Measurements from ENCODE around the gene PISD.
"Not testable (repeated sequence)": the region's sequence is repeated elsewhere in the genome, so short reads cannot be mapped to it uniquely, and the experiment has no call there.

PISD gene

DNA sequence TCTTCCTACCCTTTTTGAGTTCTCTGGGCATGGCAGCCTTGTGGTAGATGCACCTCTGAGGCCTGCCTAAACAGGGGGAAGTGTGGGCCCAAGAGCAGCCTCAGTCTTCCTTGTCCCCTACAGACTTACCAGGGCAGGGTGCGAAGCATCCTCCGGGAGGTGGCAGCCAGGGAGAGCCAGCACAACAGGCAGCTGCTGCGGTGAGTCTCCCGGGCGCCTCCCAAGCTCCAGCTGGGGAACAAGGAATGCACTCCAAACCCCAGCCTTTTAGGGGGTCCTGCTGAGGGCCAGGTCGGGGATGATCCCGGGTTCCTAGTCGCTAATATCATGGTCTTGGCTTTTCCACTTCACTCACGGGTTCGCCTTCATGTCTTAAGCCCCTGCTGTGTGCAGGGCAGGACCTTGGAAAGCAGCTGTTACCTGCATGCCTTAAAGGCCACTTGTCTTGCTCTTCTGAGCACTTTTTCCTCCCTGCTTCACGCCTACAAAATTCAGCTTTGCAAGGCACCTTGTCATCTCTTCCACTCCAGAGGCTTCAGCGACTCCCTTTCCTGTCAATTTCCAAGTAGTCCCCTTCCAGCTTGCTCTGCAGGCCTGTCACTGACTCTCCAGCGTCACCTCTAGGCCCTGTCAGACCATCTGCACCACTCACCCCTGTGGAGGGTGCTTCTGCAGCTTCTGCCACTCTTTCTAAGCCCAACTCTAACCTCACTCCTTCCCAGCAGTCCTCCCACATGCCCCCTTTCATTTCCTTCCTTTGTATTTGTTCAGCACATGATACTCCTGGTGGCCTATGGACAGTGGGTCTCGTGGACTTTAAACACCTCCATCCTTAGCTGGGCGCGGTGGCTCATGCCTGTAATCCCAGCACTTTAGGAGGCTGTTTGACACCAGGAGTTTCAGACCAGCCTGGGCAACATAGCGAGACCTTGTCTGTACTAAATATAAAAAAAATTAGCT lies 57.0 kb downstream of the PISD start:
- no peak for DNase-seq

DNA sequence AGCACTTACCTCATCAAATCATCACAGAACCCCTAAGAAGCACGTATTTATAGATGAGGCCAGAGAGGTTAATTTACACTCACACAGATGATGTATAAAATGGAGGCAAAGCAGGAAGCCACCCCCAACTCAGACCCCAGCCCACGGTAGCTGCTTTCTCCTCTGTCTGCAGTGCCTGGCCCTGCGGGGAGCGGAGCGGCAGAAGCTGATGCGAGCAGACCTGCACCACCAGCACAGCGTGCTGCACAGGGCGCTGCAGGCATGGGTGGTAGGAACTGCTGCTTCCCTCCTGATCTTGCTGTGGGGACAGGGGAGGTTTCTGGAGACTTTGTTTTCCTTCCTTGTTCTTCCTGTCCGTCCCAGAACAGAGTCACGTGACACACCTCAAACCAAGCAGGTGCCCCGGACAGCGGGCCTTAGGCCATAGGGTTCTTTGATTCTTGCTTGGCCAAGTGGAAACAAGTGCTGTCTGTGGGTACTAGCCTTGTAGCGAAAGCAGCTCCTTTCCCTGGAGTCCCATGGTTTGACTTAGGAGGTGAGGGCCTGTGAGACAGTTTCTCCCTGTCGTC lies 57.8 kb downstream of the PISD start:
- DNase-seq, result no peak

DNA sequence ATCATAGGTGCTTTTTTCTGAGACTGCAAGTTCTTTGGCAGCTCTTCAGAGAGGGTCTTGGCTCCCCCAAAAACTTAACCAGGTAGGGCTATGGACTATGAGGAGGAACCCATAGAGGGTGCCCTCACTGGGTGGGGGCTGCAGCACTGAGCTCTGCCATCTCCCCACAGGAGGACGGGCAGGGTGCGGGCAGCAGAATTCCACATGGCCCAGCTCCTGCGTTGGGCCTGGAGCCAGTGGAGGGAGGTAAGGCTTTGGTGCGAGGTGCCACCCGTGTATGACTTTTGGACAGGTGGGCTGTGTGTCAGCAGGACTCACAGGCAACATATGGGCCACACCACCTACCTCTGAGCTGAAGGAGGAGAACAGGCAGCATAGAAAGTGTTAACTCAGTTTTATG lies 58.4 kb downstream of the PISD start:
- no peak for DNase-seq

DNA sequence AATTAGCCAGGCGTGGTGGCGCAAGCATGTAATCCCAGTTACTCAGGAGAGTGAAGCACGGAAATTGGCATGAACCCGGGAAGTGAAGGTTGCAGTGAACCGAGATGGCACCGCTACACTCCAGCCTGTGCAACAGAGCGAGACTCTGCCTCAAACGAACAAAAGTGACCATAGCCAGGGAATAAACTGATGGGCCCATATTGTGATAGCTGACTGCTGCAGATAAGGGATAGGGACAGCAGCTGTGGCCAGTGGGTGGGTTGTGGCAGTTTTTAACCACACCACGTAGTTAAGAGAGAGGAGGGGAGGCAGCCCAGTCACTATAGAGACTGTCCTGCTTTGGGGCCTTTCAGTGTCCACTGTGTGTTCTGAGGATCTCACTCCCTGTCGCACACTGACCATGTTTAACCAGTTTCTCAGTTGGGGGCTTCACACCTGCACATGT lies 58.9 kb downstream of the PISD start:
- DNase-seq, result no peak

DNA sequence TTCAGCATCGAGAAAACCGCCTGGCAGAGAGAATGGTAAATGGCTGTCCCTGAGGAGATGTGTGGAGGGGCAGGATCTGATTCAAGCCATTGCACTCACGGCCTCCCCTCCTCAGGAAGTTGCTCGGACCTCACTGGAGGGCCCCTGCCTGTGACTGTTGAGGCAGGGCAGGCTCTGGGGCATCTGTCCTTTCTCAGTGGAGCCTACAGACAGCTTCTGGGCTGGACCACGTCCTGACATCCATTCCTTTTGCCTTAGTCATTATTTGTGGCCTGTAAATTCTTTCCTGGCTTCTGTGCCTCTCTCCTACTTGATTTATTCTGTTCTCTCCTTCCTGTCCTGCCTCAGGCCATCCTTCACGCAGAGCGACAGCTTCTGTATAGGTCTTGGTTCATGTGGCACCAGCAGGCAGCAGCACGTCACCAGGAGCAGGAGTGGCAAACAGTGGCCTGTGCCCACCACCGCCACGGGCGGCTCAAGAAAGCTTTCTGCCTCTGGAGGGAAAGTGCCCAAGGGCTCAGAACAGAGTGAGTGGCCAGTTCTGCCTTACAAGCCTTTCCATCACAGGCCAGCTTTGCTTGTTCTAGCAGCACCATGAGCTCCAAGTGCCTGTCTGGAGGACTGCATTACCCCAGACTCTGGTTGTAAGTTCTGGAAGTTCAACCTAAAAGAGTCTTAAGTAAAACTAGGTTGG lies 59.6 kb downstream of the PISD start:
- no peak for DNase-seq

DNA sequence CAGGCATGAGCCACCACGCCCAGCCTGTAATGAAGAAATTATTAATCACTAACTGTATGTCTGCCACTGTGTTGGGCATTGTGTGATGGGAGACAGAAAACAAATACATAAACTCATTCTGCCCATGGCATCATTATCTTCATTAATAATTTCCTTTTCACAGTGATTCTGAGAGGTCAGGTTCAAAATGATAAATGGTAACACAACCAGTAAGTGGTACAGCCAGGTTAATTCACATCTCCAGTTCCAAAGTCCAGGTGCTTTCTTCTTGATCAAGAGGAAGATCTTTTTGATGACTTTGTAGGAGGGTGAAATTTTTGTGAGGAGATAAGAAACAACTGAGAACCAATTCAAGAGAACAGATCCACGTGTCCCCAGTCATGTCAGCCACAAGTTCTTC lies 66.7 kb downstream of the PISD start:
- no peak for DNase-seq

DNA sequence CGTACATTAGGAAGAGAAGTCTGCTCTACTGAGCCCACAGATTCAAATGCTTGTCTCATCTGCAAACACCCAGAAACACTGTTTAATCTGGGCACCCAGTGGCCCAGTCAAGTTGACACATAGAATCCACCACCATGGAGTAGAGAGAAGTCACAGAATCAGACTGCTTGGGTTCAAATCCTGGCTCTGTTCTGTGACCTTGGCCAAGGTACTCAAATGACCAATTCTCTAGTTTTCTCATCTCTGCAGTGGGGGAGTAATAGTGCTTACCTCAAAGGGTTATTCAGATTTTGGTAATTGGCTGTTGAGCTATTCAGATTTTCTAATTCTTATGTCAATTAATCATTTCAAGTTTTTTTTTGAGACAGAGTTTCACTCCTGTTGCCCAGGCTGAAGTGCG lies 71.9 kb downstream of the PISD start:
- DNase-seq, result not testable (repeated sequence)

DNA sequence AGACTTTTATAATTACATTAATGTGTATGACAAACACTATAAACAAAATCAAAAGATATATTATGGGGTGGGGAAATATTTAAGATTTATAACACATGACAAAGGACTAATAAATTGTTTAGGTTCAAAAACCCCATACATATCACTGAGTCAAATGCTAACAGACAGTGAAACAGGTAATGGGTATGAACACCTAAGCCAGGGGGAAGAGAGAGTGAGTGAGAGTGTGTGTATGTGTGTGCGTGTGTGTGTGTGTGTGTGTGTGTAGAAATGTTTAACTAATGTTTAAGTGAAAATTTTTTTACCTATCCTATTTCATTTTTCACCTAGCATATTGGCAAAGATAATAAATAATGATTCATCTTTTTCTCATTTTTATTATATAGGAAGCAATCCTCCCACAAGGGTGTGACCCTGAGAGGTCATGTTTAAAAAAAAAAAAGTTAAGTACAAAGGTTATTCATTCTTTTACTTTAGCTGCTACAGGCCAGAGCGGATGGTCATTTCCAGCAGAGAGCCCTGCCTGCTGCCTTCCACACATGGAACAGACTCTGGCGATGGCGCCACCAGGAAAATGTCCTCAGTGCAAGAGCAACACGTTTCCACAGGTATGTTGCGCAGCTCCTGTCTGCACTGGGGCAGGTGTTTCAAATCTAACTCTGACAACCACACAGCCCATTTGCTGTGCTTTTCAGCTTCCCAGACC lies 72.9 kb downstream of the PISD start:
- DNase-seq, result no peak

DNA sequence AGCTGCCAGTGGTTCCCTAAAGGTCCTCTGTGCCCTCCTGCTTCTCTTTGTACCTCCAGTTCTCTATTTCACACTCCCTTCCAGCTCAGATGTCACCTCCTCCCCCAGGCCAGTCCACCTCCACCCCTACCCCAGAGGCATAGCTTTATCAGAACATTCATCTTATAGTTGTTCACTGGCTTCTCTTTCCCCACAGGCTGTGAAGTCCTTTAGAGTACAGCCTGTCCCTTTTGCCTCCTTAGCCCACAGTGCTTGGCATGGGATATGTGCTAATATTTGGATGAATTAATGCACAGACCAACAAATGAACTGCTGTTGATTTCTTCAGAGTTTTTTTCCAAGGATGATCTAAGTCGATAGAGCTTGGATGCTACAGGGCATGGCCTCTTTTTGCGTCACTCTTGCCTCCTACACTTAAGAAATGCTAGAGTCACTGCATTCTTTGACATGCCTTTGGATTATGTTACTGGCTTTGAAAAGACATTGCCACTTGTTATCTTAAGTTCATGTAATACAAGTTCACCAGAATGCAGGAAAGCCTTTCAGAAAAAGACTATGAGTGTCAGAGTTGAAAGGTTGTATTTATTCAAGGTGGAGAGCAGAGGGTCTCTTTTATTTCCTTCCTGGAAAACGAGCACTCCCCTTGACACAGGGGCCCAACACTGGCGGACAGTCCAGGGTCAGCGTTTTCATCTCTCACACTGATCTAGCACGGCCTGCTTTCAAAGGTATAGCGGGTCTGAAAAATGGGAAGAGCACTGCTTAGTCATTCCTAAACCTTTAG lies 75.7 kb downstream of the PISD start:
- no peak for DNase-seq

DNA sequence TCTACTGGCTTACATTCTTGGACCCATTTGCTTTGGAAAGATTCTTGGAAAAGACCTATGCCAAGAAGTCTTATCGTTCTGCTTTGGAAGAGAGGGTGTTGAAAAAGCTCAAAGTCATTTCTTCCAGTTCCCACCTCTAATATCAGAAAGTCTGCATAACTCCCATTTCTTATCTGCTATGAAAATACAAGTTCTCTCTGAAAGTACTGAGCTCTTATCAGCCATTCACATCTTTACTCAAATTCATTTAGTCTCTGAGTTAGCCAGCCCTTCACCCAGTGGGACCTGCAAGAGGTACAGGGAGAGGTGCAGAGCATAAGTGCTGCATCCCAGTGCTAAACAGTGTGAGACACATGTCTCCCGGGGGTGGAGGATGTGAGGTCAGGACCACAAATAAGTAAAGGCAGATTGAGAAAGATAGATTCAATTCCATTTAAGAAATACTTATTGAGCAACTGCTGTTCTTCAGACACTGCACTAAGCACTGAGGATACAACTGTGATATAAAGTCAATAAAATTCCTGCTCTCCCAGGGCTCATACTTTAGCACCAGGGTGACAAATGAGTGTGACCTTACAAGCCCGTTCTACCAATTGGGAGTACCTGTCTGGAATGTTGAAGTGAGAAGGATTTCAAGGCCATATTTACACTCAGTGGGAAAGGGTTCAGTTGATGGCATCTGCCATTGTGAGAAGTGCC lies 76.7 kb downstream of the PISD start:
- DNase-seq, result no peak

DNA sequence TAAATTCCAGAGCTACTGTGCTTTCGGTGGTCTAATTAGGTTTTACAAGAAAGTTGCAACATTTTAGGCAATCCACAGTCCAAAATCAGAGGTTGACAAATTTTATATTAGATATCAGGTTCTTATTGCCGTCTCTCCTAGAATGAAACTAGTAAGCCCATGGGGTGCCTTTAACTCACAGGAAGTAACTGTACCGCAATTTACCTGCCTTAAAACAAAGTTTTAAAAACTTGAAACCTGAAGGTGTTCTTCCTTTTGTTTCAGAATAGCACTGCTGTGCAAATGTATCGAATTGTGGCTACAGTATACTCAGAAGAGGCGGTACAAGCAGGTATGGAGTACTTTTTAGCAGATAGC lies 77.2 kb downstream of the PISD start:
- DNase-seq, result no peak

DNA sequence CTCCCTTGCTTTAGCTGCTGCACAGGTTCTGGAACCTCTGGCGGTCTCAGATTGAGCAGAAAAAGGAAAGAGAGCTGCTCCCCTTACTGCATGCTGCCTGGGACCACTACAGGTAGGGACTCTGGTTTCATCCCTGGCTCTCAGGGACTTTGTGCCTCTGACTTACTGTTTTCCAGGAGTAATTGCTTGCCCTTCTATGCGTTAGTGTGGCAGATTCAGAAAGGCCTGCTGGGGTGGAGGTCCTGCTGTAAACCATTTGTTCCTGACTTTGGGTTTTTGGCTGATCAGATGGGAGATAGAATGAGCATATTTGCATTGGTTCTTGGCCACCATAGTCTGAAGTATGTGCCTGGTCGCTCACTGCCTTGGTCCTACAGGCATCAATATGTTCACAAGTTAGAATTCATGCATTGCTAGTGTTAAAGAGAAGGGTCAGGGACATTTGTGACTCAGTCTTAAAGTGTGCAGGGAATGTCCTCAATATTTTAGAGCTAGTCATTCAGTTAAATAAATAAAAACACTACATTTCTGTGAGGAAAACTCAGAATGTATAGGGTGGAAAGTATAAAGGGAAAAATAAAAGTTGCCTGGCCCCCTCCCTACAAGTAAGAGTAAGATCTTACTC lies 78.0 kb downstream of the PISD start:
- no peak for DNase-seq

DNA sequence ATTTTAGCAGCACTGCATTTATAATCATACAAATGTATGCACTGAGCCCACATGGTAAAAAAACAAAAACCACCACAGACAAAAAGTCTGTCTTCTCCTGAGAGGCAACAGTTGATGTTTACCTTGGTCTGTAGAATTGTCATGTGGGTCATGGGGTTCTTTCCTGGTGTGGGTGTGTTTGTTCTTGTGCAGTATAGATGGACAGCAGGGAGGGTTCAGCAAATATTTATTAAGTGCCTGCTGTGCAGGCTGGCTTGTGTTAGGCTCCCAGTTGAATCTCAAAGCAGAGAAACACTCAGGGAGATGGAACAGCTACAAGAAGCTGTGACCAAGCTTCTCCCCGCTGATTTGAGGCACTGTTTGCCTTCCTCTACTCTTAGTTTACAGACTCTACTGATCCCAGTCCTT lies 82.2 kb downstream of the PISD start:
- DNase-seq, result peak; percentile 15 to 18

DNA sequence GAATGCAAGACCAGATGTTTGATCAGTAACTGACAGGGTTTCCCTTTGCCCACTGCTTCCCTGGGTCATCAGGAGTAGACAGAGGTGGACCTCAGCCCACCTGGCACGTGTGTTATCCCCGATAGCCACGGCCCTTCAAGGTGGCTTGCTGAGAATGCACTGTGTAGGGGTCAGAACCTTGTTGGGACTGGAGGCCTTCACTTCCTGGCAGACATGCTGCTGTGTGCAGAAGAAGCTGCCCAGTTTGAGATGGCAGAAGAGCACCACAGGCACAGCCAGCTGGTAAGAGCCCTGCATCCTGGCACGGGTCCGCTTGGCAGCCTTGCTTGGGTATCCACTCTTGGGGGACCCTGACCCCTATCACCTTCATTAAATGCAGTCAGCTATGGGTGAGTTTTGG lies 83.8 kb downstream of the PISD start:
- no peak for DNase-seq

DNA sequence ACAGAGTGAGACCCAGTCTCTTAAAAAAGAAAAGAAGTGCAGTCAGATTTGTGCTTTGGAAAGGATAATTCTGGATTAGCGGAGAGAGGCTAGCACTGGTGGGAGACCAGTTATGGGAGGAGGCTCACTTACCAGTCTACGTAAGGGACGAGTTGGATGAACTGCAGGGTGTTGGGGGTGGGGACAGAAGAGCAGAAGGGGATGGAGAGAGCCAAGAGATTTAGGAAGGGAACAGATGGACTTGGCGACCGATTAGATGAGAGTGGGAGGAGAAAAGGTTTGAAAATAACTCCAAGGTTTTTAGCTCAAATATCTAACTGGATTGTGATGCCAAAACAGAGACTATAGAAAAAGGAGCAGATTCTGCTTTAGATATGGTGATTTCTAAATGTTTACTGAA lies 84.3 kb downstream of the PISD start:
- no peak for DNase-seq

DNA sequence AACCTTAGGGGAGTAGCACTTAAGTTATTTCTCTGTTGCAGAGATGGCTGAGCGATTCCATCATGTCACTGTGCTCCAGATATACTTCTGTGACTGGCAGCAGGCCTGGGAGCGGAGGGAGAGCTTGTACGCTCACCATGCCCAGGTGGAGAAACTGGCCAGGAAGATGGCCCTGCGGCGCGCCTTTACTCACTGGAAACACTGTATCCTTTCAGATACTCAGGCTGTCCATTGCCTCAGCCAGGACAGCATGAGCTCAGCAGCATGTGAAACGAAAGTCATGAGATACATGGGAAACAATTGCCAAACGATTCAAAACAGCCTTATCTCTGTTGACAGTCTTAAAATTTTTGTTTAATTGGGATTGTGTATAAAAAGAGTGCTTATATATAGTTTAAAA lies 86.8 kb downstream of the PISD start:
- DNase-seq, result no peak

DNA sequence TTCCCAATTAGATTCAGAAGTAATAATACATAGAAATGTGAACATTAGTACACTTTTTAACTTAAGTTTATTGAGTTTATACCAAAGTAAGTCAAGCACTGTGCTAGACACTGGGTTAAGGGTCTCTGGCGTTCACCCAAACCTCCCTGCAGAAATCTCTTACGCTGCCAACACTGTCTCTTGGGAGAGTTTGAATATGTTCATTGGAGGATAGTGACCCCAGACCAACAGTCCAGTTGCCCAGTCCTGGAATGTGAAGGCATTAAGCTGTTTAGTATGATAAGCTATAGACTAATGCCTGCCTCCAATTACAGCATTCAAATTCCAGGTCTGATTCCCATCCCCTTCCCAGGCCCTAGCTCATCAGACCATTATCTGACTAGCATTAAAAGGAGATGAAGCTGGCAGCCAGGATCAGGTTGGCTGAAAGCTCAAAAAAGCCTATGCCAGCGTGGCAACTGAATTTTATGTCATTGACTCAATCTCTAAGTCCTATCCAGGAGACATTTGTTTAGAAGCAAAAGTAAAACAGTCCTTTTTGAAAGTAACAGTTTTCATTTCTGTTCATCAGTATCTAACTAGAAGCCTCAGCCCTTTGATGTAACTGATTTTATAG lies 87.9 kb downstream of the PISD start:
- DNase-seq, result no peak

DNA sequence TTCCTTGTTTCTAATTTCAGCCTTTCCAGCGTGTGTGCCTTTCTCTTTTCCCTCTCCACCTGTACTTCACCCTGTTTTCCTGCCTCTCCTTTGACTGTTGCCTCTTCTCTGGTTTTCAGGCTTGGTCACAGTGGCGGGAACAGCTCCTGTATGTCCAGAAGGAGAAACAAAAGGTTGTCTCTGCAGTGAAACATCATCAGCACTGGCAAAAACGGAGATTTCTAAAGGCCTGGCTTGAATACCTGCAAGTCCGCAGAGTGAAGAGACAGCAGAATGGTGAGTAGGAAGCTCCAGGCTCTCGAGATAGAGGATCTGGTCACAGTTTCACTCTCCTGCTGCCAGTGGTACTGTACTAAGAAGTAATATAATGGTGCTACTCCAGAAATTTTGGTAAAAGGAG lies 89.1 kb downstream of the PISD start:
- DNase-seq, result no peak

DNA sequence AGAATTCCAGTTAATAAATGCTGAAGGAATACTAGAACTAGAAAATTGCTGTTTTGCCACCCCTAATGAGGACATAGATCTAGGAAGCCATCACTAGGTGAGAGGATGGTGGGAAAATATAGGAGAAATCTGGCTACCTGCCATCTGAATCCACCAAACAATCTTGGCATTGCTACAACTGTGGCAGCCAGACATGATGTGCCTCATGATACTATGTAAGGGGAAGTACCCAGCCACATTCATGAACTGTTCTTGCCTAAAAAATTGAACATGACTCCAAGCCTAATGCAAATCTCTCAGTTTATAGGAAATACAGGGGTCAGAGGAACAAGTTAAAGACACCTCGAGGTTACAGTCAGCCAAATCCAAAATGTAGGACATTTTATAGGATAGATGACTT lies 92.9 kb downstream of the PISD start:
- DNase-seq, result no peak

Data from SHP77 (cell line).